HepG2 (cell line): ENCODE measurements around the gene SLC35F6. TPM values are rescaled to one million over a fixed set of nuclear protein-coding genes. Genes with fewer than 3 reads are reported as not detected.

Experiments
- ATAC-seq: fragments of 200-7000 bp; cut with Tn5 transposase; 3 replicates; pipeline ENCODE4 v1.9.1; 2020; ENCODE audit warnings: mild to moderate bottlenecking, moderate library complexity
- BruUV-seq: library from RNA; stranded (reverse); fragments of 400-500 nt; replicated peaks from 2 replicates; lab custom pipeline; 2021; lab: Mats Ljungman, UMichigan
- CTCF ChIA-PET: fragments of 300-600 bp; formaldehyde crosslinking; extraction: SDS; loops from one replicate; lab custom pipeline; 2021; ENCODE audit warnings: low total read pairs, inconsistent platforms, low intra/inter-chr PET ratio; lab: Yijun Ruan, JAX
- POLR2A ChIA-PET: fragments of 350-600 bp; sonication (Branson Sonifier 250); formaldehyde crosslinking; loops from one replicate; lab custom pipeline; 2020; ENCODE audit warnings: antibody characterized with exemption, inconsistent platforms; lab: Yijun Ruan, JAX
- DNase-seq: peaks from one replicate; pipeline ENCODE4 v3.0.0-alpha.2; 2015; ENCODE audit warnings: low spot score
- FAIRE-seq: peaks from 3 replicates; lab custom pipeline; 2011; peaks lifted over from hg19 to GRCh38; lab: Jason Lieb, UNC
- H2AFZ ChIP-seq: one replicate; pipeline ENCODE4 v1.6.1; 2011; ENCODE audit warnings: low read length, inconsistent platforms
- H3K27ac ChIP-seq: fragments of 300-600 bp; 3 replicates; pipeline ENCODE4 v1.8.0; 2011; ENCODE audit warnings: mixed run types, mild to moderate bottlenecking, mixed read lengths, low read length, inconsistent platforms; ENCODE audit not compliant: insufficient read depth; ENCODE audit errors: extremely low read length
- H3K27me3 ChIP-seq, 2 experiments: fragments of 200-600 bp in 1 of 2; 2 replicates in 1 of 2; 3 replicates in 1 of 2; pipeline versions ENCODE4 v1.6.0 to v1.8.0; 2011; ENCODE audit warnings: low read length in 2 of 2, mild to moderate bottlenecking in 2 of 2, moderate library complexity in 2 of 2, inconsistent platforms in 1 of 2; ENCODE audit not compliant: insufficient read depth in 2 of 2, control insufficient read depth in 1 of 2
- H3K36me3 ChIP-seq, 2 experiments: fragments of 200-600 bp in 1 of 2; replicated peaks in 1 of 2; 2 replicates in 1 of 2; 3 replicates in 1 of 2; pipeline versions ENCODE4 v1.5.1 to v1.8.0; 2011; ENCODE audit warnings: low read length in 2 of 2, inconsistent platforms in 1 of 2; ENCODE audit not compliant: insufficient read depth in 2 of 2, control insufficient read depth in 1 of 2
- H3K4me1 ChIP-seq: 2 replicates; pipeline ENCODE4 v1.5.1; 2012; ENCODE audit warnings: low read length, inconsistent platforms; ENCODE audit not compliant: insufficient read depth
- H3K4me2 ChIP-seq: 2 replicates; pipeline ENCODE4 v1.6.0; 2011; ENCODE audit warnings: low read depth, low read length, inconsistent platforms
- H3K4me3 ChIP-seq, 3 experiments: fragments of 200-600 bp in 1 of 3; sonication (generic), shearing (Covaris generic) in 1 of 3; replicated peaks in 1 of 3; 2 replicates each; pipeline ENCODE4 v1.5.1; 2011 to 2016; ENCODE audit warnings: low read length in 3 of 3, inconsistent platforms in 2 of 3, low read depth in 2 of 3, mild to moderate bottlenecking in 2 of 3, control low read depth in 1 of 3, mixed read lengths in 1 of 3; ENCODE audit not compliant: insufficient read depth in 1 of 3
- H3K79me2 ChIP-seq: one replicate; pipeline ENCODE4 v1.6.1; 2011; ENCODE audit warnings: low read length, inconsistent platforms; ENCODE audit not compliant: insufficient read depth
- H3K9ac ChIP-seq: 2 replicates; pipeline ENCODE4 v1.6.0; 2011; ENCODE audit warnings: mild to moderate bottlenecking, low read depth, low read length, inconsistent platforms; ENCODE audit not compliant: insufficient read depth
- H3K9me3 ChIP-seq: 2 replicates; pipeline ENCODE4 v1.5.1; 2012; ENCODE audit warnings: mild to moderate bottlenecking, low read length
- H4K20me1 ChIP-seq: 2 replicates; pipeline ENCODE4 v1.6.0; 2011; ENCODE audit warnings: inconsistent platforms, mild to moderate bottlenecking, low read length, moderate library complexity; ENCODE audit not compliant: insufficient read depth
- ETV6 ChIP-seq: sonication (generic); formaldehyde crosslinking; conservative IDR thresholded peaks from 2 replicates; pipeline ENCODE4 v1.4.0; 2020; ENCODE audit warnings: missing genetic modification reagents
- HOXA5 ChIP-seq: sonication (generic); formaldehyde crosslinking; IDR thresholded peaks from 2 replicates; pipeline ENCODE4 v1.4.0; 2020; ENCODE audit warnings: missing genetic modification reagents
- MEIS2 ChIP-seq: sonication (generic); formaldehyde crosslinking; IDR thresholded peaks from 2 replicates; pipeline ENCODE4 v1.9.0; 2021; ENCODE audit warnings: mild to moderate bottlenecking, missing genetic modification reagents
- NFKBIZ ChIP-seq: IDR thresholded peaks from 2 replicates; pipeline ENCODE4 v1.6.1; 2018; ENCODE audit warnings: missing genetic modification reagents, missing compliant biosample characterization
- TBX3 ChIP-seq: fragments of 450-650 bp; IDR thresholded peaks from 2 replicates; pipeline ENCODE4 v1.6.1; 2017; ENCODE audit warnings: antibody characterized with exemption, mild to moderate bottlenecking, inconsistent platforms, borderline replicate concordance
- TOPORS ChIP-seq: sonication (generic); formaldehyde crosslinking; IDR thresholded peaks from 2 replicates; pipeline ENCODE4 v1.8.0; 2023; ENCODE audit warnings: mild to moderate bottlenecking, missing genetic modification reagents
- ZBED4 ChIP-seq: sonication (generic); formaldehyde crosslinking; IDR thresholded peaks from 2 replicates; pipeline ENCODE4 v1.4.0; 2020; ENCODE audit warnings: missing genetic modification reagents, borderline replicate concordance
- ZFP1 ChIP-seq: IDR thresholded peaks from 2 replicates; pipeline ENCODE4 v1.6.1; 2016
- ZNF276 ChIP-seq: sonication (generic); formaldehyde crosslinking; IDR thresholded peaks from 2 replicates; pipeline ENCODE4 v1.4.0; 2020; ENCODE audit warnings: mild to moderate bottlenecking, low read depth, missing genetic modification reagents
- ZNF589 ChIP-seq: sonication (generic); formaldehyde crosslinking; conservative IDR thresholded peaks from 2 replicates; pipeline ENCODE4 v1.8.0; 2022; ENCODE audit warnings: mild to moderate bottlenecking, moderate library complexity, missing genetic modification reagents
- ZNF629 ChIP-seq: sonication (generic); formaldehyde crosslinking; conservative IDR thresholded peaks from 2 replicates; pipeline ENCODE4 v1.5.0; 2020; ENCODE audit warnings: missing genetic modification reagents
- WGBS: methylation state at CpG from one replicate; pipeline ENCODE4 v1.1.6; 2017; ENCODE audit warnings: low lambda C conversion rate; 5-methylcytosine and 5-hydroxymethylcytosine counted together
- in situ Hi-C: cut with HindIII; loops from 2 replicates; pipeline ENCODE4 v1.10.0; 2017; ENCODE audit warnings: low pct_unique_long_range_greater_than_20kb; ENCODE audit not compliant: extremely low pct_ligation_motif_present
- intact Hi-C: fragments of 100-400 bp; cut with micrococcal nuclease; formaldehyde crosslinking; loops from one replicate; pipeline ENCODE4 v1.10.0; 2022; ENCODE audit not compliant: unreplicated experiment
- polyA plus RNA-seq, 8 experiments: library from polyadenylated mRNA; depleted of rRNA in 3 of 8; stranded (reverse) in 7 of 8; unstranded in 1 of 8; fragments of >200 nt; fragmentation: Illumina TruSeq in 4 of 8; extraction: Trizol in 4 of 8; gene quantifications; 2 replicates each; pipeline versions ENCODE4 v1.2.1 to v1.2.3, GENCODE V29; 2011 to 2016; ENCODE audit warnings: low read depth in 4 of 8, missing spikeins in 1 of 8, mixed read lengths in 1 of 8; ENCODE audit not compliant: insufficient read depth in 1 of 8
- total RNA-seq, 5 experiments: library from RNA; depleted of rRNA; stranded (reverse); fragments of >200 nt; fragmentation: Illumina TruSeq; extraction: Trizol; gene quantifications; 2 replicates each; pipeline ENCODE4 v1.2.3, GENCODE V29; 2016; ENCODE audit warnings: low read depth in 1 of 5
- TF ChIP-seq, protein P1 (sequence below): sonication (generic); formaldehyde crosslinking; IDR thresholded peaks from 2 replicates; pipeline ENCODE4 v1.4.0; 2020; ENCODE audit warnings: mild to moderate bottlenecking, missing genetic modification reagents
- TF ChIP-seq, protein P2 (sequence below): sonication (generic); formaldehyde crosslinking; IDR thresholded peaks from 2 replicates; pipeline ENCODE4 v1.8.1; 2022; ENCODE audit warnings: low read depth, mild to moderate bottlenecking, missing genetic modification reagents

SLC35F6 gene
- total and polyA plus RNA-seq, 2 of the 13 experiments (the other 11 are each of a cell fraction or from before 2014, with no cell fraction given) = 15.2 to 21.2 TPM

DNA sequence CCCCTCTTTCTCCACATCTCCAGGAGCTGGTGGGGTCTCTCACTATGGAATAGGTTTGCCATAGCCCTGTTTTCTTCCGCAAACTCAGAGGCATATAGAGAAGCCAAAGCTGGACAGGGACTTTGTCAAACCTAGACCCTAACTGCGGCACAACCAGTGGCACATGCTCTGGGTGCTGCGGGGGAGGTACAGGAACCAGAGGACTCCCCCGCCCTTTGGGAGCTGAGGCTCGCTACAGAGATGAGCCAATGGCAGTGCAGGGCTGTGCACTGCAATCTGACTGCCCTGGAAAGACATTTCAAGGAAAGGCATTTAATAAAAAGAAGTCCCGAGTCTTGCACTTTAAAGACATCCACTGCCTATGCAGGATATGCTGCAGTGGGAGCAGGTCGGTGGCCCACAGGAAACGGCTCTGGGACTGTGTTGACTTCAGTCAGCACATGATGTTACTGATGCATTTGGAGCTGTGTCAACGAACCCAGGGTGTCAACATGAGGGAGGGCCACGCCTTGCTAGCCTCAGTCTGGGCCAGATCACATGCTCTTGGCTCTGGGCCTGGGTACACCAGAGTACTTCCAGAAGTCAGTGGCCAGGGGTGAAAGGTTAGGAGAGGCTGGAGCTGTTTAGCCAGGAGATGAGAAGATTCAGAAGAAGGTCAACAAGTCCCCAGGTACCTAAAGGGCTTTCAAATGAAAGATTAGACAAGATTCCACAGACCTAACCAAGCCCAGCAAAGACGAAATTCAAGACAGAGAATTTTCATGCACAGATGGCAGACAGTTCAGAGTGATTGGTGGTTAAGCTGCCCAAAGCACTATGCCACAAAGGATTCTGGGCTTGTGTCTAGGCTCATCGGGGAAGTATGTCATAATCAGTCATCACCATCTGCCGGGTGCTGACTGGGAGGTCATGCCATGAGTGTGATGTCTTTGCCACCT is 8.2 kb downstream of the SLC35F6 start:
- CTCF ChIA-PET = interaction anchor here (1.4 kb wide), 1 partner anchor 27 kb away, joined by 4 read pairs; no protein-coding TSS in a partner anchor
- POLR2A ChIA-PET = interaction anchor here (0.9 to 1.4 kb wide), 4 partner anchors 9 to 16 kb away, joined by 3 to 7 read pairs (median 3); partner anchors contain the start of genes CENPA and SLC35F6
- FAIRE-seq = peak; percentile 63
- H3K79me2 ChIP-seq = peaks cover 9% of the 10 kb centered on the region
- H3K9ac ChIP-seq = peak overlapping the region; percentile 19; the same call in 1 of the 2 replicates
- H3K36me3 ChIP-seq = peaks cover 17 to 26% of the 10 kb centered on the region in 2 experiments; a peak in 4 of 5 replicates
- ATAC-seq = peak; percentile 83
- H3K9me3 ChIP-seq = no peaks in the 10 kb centered on the region
- H3K4me2 ChIP-seq = peak overlapping the region; percentile 15; the same call in 1 of the 2 replicates
- H3K4me3 ChIP-seq = no peak overlapping the region
- in situ Hi-C loops = no loop called here
- peaks cover 3% of the 10 kb centered on the region; the same call in 1 of the 2 replicates for H4K20me1 ChIP-seq
- DNase-seq = peak; percentile 83
- intact Hi-C loops = loop anchor here (1.0 kb wide), 2 partner anchors 8 to 13 kb away; partner anchors contain the start of gene SLC35F6
- H2AFZ ChIP-seq = no peak overlapping the region
- no peaks in the 10 kb centered on the region for H3K27me3 ChIP-seq
- H3K27ac ChIP-seq = peak overlapping the region; percentile 1
- 57% methylated on average over 13 of the region's 13 CpGs for WGBS
- BruUV-seq = no TSS peak
- peaks cover 24% of the 10 kb centered on the region for H3K4me1 ChIP-seq
- TF ChIP-seq HOXA5 (CRISPR knock-in tag) = 0 out of 2 replicates have a peak, but pooled peaks have one; percentile 36
- no peak for TF ChIP-seq TBX3
- TF ChIP-seq, protein P1, sequence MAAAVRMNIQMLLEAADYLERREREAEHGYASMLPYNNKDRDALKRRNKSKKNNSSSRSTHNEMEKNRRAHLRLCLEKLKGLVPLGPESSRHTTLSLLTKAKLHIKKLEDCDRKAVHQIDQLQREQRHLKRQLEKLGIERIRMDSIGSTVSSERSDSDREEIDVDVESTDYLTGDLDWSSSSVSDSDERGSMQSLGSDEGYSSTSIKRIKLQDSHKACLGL = no peak
- TF ChIP-seq ZNF276 (CRISPR knock-in tag) = no peak
- peak; percentile 83; the same call in 1 of the 2 replicates for TF ChIP-seq ZBED4
- TF ChIP-seq ZFP1 (CRISPR knock-in tag) = no peak
- TF ChIP-seq MEIS2 (CRISPR knock-in tag) = no peak
- no peak for TF ChIP-seq ZNF629 (CRISPR knock-in tag)
- no peak for TF ChIP-seq ZNF589 (CRISPR knock-in tag)
- TF ChIP-seq TOPORS (CRISPR knock-in tag) = no peak
- 0 out of 2 replicates have a peak, but pooled peaks have one; percentile 54 for TF ChIP-seq NFKBIZ
- TF ChIP-seq, protein P2, sequence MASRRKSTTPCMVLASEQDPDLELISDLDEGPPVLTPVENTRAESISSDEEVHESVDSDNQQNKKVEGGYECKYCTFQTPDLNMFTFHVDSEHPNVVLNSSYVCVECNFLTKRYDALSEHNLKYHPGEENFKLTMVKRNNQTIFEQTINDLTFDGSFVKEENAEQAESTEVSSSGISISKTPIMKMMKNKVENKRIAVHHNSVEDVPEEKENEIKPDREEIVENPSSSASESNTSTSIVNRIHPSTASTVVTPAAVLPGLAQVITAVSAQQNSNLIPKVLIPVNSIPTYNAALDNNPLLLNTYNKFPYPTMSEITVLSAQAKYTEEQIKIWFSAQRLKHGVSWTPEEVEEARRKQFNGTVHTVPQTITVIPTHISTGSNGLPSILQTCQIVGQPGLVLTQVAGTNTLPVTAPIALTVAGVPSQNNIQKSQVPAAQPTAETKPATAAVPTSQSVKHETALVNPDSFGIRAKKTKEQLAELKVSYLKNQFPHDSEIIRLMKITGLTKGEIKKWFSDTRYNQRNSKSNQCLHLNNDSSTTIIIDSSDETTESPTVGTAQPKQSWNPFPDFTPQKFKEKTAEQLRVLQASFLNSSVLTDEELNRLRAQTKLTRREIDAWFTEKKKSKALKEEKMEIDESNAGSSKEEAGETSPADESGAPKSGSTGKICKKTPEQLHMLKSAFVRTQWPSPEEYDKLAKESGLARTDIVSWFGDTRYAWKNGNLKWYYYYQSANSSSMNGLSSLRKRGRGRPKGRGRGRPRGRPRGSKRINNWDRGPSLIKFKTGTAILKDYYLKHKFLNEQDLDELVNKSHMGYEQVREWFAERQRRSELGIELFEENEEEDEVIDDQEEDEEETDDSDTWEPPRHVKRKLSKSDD (CRISPR knock-in tag) = no peak
- TF ChIP-seq ETV6 = no peak
